IPS-18a (cell line): ENCODE data around the gene SSBP1.
A peak's percentile ranks its signal among the peaks of the same experiment; 100 is the strongest.
"Not testable (repeated sequence)": the region's sequence is repeated elsewhere in the genome, so short reads cannot be mapped to it uniquely, and the experiment has no call there.

Experiments
- H3K27ac ChIP-seq: one replicate; pipeline ENCODE4 v1.5.1; 2013; ENCODE audit warnings: low read length
- H3K27me3 ChIP-seq: one replicate; pipeline ENCODE4 v1.6.1; 2013; ENCODE audit warnings: mild to moderate bottlenecking, low read length; ENCODE audit not compliant: control insufficient read depth, insufficient read depth
- H3K36me3 ChIP-seq: one replicate; pipeline ENCODE4 v1.6.1; 2013; ENCODE audit warnings: low read depth, low read length; ENCODE audit not compliant: control insufficient read depth
- H3K4me1 ChIP-seq: one replicate; pipeline ENCODE4 v1.6.1; 2013; ENCODE audit warnings: low read depth, low read length; ENCODE audit not compliant: control insufficient read depth
- H3K4me3 ChIP-seq: one replicate; pipeline ENCODE4 v1.5.1; 2013; ENCODE audit warnings: low read length
- H3K9ac ChIP-seq: one replicate; pipeline ENCODE4 v1.6.1; 2013; ENCODE audit warnings: mild to moderate bottlenecking, low read length, moderate library complexity
- H3K9me3 ChIP-seq: one replicate; pipeline ENCODE4 v1.6.1; 2013; ENCODE audit warnings: low read depth, low read length; ENCODE audit not compliant: control insufficient read depth

SSBP1 gene

DNA sequence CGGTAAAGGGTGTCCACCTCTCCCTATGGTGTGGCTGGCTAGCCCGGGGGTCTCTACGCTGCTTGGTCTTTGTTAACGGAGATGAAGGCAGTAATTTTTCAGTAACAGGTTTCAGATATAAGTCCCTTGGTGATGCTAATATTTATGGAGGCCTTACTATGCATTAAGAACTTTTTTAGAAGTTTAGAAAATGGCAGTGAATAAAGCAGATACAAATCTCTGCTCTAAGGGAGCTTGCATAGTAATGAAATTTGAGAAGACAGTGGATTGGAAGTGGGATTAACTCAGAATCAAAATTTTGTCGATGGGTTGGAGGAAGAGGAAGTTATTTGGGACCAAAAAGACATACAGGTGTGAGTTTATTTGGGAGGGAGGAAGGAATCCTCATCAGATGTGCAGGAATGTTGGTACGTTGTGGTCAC is 445 bp downstream of the SSBP1 start:
- H3K27me3 ChIP-seq, result no peaks in the 10 kb centered on the region
- peak overlapping the region; percentile 90 for H3K27ac ChIP-seq
- H3K4me3 ChIP-seq, result peak overlapping the region; percentile 96
- H3K36me3 ChIP-seq, result peaks cover 37% of the 10 kb centered on the region
- H3K9me3 ChIP-seq, result no peaks in the 10 kb centered on the region
- H3K4me1 ChIP-seq, result peaks cover 6% of the 10 kb centered on the region
- H3K9ac ChIP-seq, result peak overlapping the region; percentile 97

DNA sequence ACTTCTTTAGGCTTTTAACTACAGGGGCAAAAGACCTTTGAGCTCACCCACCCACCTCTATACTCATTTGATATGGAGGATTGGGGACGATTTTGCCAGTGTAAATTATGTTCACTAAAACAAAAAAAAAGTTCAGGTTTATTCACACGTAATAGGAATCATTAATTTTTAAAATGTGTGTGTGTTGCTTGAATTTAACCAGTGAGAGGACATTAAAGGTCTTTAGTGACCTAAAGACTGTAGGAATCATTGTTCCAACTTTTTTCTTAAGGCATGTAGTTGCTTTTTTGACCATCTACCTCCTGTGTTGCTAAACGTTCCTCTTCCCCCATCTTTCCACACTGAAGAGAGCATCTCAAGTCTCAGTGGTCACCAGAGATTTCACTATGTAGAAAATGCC is 1.1 kb downstream of the SSBP1 start:
- no peaks in the 10 kb centered on the region for H3K9me3 ChIP-seq
- no peaks in the 10 kb centered on the region for H3K27me3 ChIP-seq
- peaks cover 44% of the 10 kb centered on the region for H3K36me3 ChIP-seq
- peak overlapping the region; percentile 96 for H3K4me3 ChIP-seq
- peak overlapping the region; percentile 97 for H3K9ac ChIP-seq
- H3K4me1 ChIP-seq, result peaks cover 6% of the 10 kb centered on the region
- peak overlapping the region; percentile 90 for H3K27ac ChIP-seq

DNA sequence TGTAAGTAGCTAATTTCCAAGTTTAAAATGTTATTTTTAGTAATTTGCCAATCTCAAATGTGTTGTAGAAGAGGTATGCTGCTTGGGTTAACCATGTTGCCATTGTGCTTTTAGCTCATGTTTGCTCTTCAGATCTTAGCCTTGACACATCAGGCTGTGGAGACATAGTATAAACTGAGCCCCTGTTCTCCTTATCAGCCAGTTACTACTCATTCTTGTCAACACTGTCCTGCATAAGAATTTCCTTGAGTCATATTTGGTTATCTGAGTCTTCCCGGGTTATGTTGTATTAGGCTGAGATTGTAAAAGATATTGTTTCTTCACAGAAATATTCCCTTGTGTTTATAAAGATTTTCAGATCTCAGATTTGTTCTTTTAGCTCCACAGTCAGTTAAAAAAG is 4.1 kb downstream of the SSBP1 start:
- Histone ChIP-seq H3K9ac (no peak overlapping the region), H3K36me3 (peaks cover 72% of the 10 kb centered on the region), H3K4me3 (no peak overlapping the region), H3K9me3 (no peaks in the 10 kb centered on the region), H3K27ac (no peak overlapping the region), H3K4me1 (peaks cover 6% of the 10 kb centered on the region), H3K27me3 (no peaks in the 10 kb centered on the region)

DNA sequence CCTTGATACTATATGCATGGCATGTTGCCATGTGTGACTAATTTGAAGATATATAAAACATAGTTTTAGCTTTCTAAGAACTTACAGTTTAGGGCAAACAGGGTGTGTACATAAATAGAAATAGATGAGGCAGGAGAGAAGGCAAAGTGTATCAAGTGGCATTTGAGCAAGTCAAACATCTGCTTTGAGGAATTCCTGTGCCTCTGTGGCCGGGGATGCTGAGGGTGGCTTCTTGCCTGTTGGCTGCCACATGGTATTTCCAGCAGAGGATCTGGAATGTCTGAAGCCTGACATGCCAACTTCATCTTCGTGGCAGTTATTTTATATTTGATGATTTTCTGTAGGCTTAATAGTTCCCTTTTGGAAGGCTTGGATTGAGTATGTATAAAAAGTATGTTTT is 6.0 kb downstream of the SSBP1 start:
- no peak overlapping the region for H3K9ac ChIP-seq
- H3K4me3 ChIP-seq, result no peak overlapping the region
- no peaks in the 10 kb centered on the region for H3K9me3 ChIP-seq
- H3K36me3 ChIP-seq, result peaks cover 86% of the 10 kb centered on the region
- H3K27ac ChIP-seq, result no peak overlapping the region
- peaks cover 5% of the 10 kb centered on the region for H3K4me1 ChIP-seq
- H3K27me3 ChIP-seq, result no peaks in the 10 kb centered on the region

DNA sequence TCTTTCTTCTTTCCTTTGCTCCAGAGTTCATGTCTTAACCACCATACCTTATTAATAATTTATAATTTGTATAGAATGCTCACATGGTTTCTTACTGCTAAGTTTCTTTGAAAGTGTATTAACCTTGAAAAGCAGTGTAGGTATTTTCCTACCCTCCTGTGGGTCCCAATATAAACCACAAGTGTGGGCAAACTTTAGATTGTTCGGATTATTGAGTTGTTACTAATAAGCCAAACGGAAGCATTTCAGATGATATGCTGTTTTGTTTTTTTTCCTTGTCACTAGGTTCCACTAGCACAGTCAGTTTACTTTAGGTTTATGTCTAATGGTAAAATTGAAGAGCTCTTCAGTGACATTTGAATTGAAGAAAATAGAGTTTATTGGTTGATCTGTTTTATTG is 10.2 kb downstream of the SSBP1 start:
- peaks cover 16% of the 10 kb centered on the region for H3K9me3 ChIP-seq
- no peak overlapping the region for H3K27ac ChIP-seq
- no peaks in the 10 kb centered on the region for H3K27me3 ChIP-seq
- peaks cover 88% of the 10 kb centered on the region for H3K36me3 ChIP-seq
- H3K9ac ChIP-seq, result no peak overlapping the region
- no peak overlapping the region for H3K4me3 ChIP-seq
- H3K4me1 ChIP-seq, result no peaks in the 10 kb centered on the region

DNA sequence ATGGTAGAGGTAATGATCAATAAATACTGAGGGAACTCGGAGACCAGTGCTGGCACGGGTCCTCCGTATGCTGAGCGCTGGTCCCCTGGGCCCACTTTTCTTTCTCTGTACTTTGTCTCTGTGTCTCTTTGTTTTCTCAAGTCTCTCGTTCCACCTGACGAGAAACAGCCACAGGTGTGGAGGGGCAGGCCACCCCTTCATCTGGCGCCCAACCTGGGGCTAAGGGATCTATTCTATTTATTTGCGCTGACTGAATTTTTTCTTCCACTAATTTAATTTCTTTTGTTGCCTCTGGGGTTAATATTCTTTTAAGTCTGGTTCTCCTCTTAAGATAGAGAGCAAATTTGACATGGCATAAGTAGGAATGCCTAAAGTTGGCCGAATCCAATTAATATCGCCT is 13.7 kb downstream of the SSBP1 start:
- H3K4me1 ChIP-seq, H3K27ac ChIP-seq, H3K4me3 ChIP-seq, H3K27me3 ChIP-seq, H3K9ac ChIP-seq: not testable (repeated sequence)
- H3K9me3 ChIP-seq, result peaks cover 16% of the 10 kb centered on the region
- peaks cover 62% of the 10 kb centered on the region for H3K36me3 ChIP-seq

DNA sequence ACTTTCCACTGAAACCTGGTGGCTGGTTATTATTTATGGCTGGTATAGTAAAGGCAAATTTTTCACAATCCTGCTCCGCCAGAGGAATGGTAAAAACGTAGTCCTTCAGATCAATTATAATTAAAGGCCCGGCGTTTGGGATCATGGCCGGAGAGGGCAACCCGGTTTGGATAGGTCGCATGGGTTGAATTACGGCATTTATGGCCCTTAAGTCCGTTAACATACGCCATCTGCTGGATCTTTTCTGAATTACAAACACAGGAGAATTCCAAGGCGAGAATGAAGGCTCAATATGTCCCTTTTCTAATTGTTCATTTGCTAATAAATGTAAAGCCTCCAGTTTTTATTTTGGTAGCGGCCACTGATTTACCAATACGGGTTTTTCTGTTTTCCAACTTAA is 14.5 kb downstream of the SSBP1 start:
- H3K9me3 ChIP-seq, result peaks cover 16% of the 10 kb centered on the region
- no peak overlapping the region for H3K27ac ChIP-seq
- no peaks in the 10 kb centered on the region for H3K4me1 ChIP-seq
- peaks cover 58% of the 10 kb centered on the region for H3K36me3 ChIP-seq
- H3K4me3 ChIP-seq, result no peak overlapping the region
- no peaks in the 10 kb centered on the region for H3K27me3 ChIP-seq
- H3K9ac ChIP-seq, result no peak overlapping the region

DNA sequence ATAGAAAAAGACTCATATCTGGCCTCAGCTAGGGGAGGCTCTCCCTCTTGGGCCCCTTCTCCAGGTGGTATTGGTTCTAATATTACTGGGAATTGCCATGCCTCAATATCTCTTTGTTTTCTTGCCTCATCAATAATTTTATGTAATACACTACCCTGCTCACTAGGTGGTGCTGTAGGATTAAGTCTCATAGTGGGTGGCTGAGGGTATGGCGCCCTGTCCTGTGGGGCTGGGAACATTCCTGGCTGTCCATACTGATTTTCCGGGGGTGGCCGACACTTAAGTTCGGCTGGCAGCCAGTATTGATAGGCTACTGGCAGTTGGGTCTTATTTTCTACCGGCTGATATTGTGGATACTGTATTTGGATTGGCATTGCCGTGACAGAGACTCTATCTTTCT is 16.8 kb downstream of the SSBP1 start:
- Histone ChIP-seq H3K4me3 (no peak overlapping the region), H3K9me3 (peaks cover 13% of the 10 kb centered on the region), H3K36me3 (peaks cover 46% of the 10 kb centered on the region), H3K27me3 (no peaks in the 10 kb centered on the region), H3K9ac (no peak overlapping the region), H3K4me1 (no peaks in the 10 kb centered on the region), H3K27ac (no peak overlapping the region)

DNA sequence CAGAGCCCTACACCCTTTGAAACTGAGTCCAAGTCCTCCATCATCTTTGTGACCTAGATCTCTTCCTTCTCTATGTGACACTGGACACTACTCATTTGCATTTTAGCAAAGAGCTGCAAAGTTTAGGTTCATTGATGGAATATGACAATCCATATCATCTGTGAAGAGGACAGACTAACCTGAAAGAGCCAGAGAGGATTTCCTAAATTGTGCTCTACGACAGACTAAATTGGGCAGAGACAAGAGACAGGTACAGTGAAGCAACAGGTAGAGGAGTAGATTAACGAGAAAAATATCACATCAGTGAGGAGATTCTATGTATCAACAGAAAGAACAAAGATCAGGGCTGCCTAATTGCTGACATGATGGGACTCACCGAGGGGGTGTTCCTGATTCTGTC is 25.6 kb downstream of the SSBP1 start, which contains the start of gene TAS2R3:
TAS2R3 (plus strand) TSS at position 301 of the 400 bp plus-strand sequence; CDS start at position 363, 62 bp downstream.
- Histone ChIP-seq H3K9me3 (no peaks in the 10 kb centered on the region), H3K4me1 (no peaks in the 10 kb centered on the region), H3K36me3 (peaks cover 15% of the 10 kb centered on the region), H3K9ac (no peak within 1 kb of the TSS), H3K27ac (no peak within 1 kb of the TSS), H3K27me3 (no peaks in the 10 kb centered on the region), H3K4me3 (no peak within 1 kb of the TSS)

DNA sequence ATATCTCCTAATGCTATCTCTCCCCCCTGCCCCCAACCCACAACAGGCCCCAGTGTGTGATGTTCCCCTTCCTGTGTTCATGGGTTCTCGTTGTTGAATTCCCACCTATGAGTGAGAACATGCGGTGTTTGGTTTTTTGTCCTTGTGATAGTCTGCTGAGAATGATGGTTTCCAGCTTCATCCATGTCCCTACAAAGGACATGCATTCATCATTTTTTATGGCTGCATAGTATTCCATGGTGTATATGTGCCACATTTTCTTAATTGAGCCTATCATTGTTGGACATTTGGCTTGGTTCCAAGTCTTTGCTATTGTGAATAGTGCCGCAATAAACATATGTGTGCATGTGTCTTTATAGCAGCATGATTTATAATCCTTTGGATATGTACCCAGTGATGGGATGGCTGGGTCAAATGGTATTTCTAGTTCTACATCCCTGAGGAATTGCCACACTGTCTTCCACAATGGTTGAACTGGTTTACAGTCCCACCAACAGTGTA is 32.0 kb downstream of the SSBP1 start:
- H3K4me3 ChIP-seq, H3K36me3 ChIP-seq, H3K9ac ChIP-seq, H3K27ac ChIP-seq, H3K27me3 ChIP-seq, H3K4me1 ChIP-seq, H3K9me3 ChIP-seq: not testable (repeated sequence)

DNA sequence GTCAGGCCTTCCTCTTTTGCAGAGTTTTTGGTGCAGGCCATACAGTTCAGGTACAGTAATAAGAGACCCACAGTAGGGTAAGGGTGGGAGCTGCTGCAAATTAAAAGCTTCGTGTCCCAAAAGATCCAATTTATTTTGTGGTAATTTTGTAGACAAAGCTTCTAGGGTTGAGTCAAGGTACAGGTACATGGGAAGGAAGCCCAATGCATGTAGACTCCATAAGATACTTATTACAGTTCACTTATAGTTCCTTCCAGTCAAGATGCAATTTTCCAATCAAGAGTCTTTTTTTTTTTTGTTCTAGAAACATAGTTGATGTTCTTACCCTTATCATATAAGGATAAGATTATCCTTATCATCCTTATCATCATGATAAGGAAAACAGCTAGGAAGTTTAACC is 38.2 kb downstream of the SSBP1 start, which contains the start of gene TAS2R4:
TAS2R4 (plus strand) TSS at position 301 of the 400 bp plus-strand sequence. CDS start 1,815 bp downstream, outside the sequence.
- Histone ChIP-seq H3K27me3 (no peaks in the 10 kb centered on the region), H3K9me3 (no peaks in the 10 kb centered on the region), H3K27ac (no peak within 1 kb of the TSS), H3K36me3 (peaks cover 4% of the 10 kb centered on the region), H3K9ac (no peak within 1 kb of the TSS), H3K4me3 (no peak within 1 kb of the TSS), H3K4me1 (no peaks in the 10 kb centered on the region)

DNA sequence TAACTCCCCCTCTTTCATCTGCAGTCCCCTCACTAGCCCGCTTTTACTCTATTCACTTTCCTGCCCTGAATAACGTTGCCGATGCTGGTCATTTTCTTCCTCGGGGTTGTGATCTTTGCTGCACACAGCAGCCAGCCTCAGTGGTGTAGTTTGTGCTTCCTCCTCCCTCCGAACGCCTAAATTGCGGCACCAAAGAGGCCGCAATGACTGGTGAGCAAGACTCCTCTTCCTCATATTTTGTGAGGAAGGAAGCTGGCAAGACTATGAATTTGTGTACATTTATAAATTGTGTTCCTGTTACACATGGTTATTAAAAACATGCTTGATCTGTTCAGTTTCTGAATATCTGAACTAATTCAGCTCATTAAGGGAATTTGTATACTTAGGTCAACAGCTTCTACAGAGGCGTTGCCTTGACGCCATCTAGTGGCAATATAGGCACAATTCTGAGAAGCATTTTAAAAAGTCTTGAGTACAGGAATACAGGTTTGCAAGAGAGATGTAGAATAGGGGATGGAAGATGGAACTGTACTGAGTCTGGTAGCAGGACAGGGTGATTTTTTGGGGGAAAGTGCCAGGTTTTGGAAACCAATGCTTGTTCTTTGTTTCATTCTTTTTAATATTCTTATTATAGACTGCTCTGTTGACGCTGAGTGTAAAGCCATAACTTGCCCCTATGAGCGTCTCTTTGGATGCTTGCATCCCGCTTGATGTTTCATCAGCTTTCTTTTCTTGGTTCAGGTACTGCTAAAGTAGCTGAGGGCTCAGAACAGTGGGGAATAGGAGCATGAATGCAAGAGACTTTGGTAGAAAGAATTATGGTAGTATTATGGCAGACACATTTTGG is 47.8 kb downstream of the SSBP1 start:
- Histone ChIP-seq H3K36me3 (no peaks in the 10 kb centered on the region), H3K27ac (no peak overlapping the region), H3K27me3 (no peaks in the 10 kb centered on the region), H3K9ac (no peak overlapping the region), H3K4me1 (no peaks in the 10 kb centered on the region), H3K4me3 (no peak overlapping the region), H3K9me3 (no peaks in the 10 kb centered on the region)
